Fibroblast of pulmonary artery (primary cell): ENCODE measurements around the gene CRYGB.
"Not testable (repeated sequence)": the region's sequence is repeated elsewhere in the genome, so short reads cannot be mapped to it uniquely, and the experiment has no call there.

ENCODE experiments used
- DNase-seq: peaks from one replicate; pipeline ENCODE4 v3.0.0-alpha.2; 2010; ENCODE audit warnings: low read depth
- H3K4me3 ChIP-seq: replicated peaks from 2 replicates; pipeline ENCODE4 v1.5.1; 2011; ENCODE audit warnings: low read depth, mild to moderate bottlenecking, control low read depth, low read length, moderate library complexity
- TF ChIP-seq, protein P1 (sequence below): IDR thresholded peaks from 2 replicates; pipeline ENCODE4 v1.5.1; 2011; ENCODE audit warnings: mild to moderate bottlenecking, control low read depth, low read length, inconsistent platforms; ENCODE audit errors: missing control alignments

The CRYGB gene

DNA sequence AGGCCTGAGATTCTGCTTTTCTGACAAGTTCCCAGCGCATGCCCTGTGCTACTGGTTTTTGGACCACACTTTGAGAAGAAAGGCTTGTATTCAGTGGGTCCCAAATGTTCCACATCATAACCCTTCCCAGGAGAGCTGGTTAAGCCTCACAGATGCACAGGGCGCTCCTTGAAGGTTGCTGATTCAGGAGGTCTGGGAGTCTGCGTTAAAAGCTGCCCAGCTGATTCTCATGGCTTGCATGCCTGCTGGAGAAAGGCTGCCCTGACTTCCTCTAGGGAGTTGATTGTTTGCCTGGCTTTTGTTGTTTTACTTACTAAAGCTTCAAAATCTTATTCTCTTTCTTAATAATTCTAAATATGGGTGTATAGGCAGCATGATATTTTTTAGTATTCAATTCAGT is 42.3 kb downstream of the CRYGB start:
- H3K4me3 ChIP-seq = no peak overlapping the region
- TF ChIP-seq, protein P1, sequence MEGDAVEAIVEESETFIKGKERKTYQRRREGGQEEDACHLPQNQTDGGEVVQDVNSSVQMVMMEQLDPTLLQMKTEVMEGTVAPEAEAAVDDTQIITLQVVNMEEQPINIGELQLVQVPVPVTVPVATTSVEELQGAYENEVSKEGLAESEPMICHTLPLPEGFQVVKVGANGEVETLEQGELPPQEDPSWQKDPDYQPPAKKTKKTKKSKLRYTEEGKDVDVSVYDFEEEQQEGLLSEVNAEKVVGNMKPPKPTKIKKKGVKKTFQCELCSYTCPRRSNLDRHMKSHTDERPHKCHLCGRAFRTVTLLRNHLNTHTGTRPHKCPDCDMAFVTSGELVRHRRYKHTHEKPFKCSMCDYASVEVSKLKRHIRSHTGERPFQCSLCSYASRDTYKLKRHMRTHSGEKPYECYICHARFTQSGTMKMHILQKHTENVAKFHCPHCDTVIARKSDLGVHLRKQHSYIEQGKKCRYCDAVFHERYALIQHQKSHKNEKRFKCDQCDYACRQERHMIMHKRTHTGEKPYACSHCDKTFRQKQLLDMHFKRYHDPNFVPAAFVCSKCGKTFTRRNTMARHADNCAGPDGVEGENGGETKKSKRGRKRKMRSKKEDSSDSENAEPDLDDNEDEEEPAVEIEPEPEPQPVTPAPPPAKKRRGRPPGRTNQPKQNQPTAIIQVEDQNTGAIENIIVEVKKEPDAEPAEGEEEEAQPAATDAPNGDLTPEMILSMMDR = no peak
- no peak for DNase-seq

DNA sequence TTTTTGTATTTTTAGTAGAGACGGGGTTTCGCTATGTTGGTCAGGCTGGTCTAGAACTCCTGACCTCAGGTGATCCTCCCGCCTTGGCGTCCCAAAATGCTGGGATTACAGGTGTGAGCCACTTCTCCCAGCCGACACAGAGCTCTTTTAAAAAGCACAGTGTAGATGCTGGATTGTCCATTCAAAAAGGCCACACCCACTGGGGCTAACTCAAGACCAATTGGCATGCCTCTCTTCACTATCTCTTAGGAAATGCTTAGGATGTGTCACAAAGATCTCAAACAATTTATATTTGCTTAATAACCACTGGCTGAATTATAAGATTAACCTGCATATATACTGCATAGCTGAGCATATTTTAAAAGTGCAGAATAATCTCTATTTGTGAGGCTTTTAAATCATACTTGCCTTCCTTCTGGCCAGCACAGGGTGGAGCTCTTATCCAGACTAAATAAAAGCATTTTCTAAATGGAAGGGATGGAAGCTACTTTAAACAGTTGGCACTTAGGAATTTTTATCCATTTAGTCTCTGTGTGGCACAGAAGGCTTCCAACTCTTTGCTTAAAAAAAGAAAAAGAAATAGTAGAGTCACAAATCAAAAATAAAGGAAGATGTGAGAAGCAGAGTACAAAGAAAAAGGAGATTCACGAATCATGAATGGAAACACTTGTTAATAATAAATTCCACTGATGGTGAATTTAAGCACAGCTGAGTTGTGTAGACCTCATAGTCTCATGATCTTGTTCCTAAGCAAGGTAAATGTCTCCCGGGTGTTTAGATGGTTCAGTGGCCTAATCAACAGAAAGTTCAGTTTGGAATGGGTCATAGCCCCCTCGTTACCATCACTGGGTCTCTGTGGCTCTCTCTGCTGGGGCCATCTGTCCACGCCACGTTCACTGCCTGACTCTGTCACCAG is 44.0 kb downstream of the CRYGB start:
- TF ChIP-seq, protein P1 = peak; percentile 21
- peak; percentile 29 for DNase-seq
- no peak overlapping the region for H3K4me3 ChIP-seq

DNA sequence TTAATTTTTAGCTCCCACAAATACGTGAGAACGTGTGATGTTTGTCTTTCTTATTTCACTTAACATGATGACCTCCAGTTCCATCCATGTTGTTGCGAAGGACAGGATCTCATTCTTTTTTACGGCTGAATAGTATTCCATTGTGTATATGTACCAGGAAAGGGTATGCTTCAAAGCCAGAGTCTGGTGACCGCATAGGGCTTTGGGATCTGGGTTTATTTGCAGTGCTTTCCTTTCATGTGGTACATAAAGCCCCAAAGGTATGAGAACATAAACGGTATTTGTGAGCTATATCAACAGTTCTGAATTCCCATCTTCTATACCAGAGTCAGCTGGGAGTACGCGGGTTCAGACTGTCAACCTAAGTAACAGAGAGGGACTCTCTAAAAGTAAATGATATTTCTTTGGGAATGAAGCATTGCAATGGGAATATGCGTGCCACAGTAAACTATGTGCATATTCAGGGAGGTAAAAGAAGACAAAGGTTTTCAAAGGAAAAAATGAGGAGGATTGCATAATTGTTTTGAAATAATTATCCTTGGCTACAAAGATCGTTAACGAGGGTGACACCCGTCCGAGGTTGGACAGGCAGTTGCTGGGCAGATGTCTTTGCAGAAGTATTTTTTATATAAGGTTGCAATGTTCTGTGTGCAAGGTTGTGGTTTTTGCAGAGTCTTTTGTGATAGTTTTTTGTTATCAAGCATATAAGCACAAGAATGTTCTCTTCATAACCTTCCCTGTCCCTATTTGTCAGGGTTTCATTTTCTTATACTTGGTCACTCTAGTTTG is 46.1 kb downstream of the CRYGB start:
- DNase-seq = no peak
- TF ChIP-seq, protein P1 = no peak

DNA sequence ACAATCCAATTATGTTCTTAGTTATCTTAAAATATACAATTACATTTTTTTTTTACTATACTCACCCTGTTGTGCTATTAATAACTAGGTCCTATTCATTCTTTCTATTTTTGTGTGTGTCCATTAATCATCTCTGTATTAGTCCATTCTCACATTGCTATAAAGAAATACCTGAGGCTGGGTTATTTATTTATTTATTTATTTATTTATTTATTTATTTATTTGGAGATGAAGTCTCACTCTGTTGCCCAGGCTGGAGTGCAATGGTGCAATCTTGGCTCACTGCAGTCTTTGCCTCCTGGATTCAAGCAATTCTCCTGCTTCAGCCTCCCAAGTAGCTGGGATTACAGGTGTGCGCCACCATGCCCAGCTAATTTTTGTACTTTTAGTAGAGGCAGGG is 47.3 kb downstream of the CRYGB start:
- DNase-seq = not testable (repeated sequence)

More for the DNA sequence above, 46.1 kb downstream of the CRYGB start:
- H3K4me3 ChIP-seq = no peak overlapping the region

DNA sequence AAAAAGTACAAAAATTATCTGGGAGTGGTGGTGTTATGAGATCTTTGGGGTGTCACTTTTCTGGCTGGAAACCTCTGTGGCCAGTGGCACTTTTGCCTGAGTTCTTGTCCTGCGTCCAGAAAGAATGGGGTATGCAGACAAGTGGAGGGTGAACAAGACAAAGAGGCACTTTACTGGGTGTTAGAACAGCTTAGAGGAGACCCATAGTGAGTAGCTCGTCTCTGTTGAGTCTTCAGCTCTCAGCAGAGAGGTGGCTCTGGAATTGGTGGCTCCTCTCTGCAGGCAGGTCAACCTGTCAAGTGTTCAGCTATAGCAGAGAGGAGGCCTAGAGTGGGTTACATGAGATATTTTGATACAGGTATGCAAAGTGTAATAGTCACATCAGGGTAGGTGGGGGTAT is 47.7 kb downstream of the CRYGB start:
- DNase-seq = no peak
- TF ChIP-seq, protein P1 = no peak
- no peak overlapping the region for H3K4me3 ChIP-seq

More for the DNA sequence above, 47.3 kb downstream of the CRYGB start:
- not testable (repeated sequence) for H3K4me3 ChIP-seq

DNA sequence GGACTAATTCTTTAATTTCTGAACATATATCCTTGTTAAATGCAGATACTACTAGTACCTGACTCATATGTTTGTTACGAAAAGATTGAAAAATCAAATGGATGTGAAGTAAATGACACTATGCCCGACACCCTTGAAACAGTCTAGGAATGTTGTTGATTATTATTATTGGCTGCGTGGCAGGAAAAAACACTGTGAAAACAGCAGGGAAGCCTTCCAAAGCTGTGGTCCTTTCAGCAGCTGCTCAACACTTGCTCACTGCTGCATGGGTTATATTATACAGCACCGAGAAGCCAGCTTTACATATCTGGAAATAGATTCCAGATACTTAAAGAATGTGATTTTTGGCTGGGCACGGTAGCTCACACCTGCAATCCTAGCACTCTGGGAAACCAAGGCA is 48.2 kb downstream of the CRYGB start:
- no peak overlapping the region for H3K4me3 ChIP-seq
- DNase-seq = peak; percentile 32
- TF ChIP-seq, protein P1 = no peak

DNA sequence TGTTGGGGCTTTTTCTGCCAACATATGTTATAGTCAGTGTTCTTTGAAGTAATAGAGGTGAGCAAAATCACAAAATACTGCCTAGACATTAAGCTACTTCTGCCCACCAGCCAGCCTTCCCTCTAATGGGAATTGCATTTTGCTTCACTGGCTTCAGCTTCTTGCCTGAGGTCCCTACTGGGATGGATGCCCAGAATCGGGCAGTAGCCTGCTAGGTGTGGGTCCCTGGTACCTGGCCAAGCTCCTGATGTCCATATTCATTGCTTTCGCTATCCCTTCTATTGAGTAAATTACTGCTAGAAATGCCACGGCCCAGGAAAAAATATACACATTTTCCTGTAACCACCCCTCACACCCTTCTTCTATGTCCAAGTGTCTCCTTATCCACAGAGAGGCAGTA is 48.6 kb downstream of the CRYGB start:
- TF ChIP-seq, protein P1 = no peak
- H3K4me3 ChIP-seq = no peak overlapping the region
- DNase-seq = no peak
